Forelimb muscle (tissue), 1 donor: Measurements from ENCODE around the gene POLN. TPM values are rescaled to one million over a fixed set of nuclear protein-coding genes. Genes with fewer than 3 reads are reported as not detected.
"Not testable (repeated sequence)": the region's sequence is repeated elsewhere in the genome, so short reads cannot be mapped to it uniquely, and the experiment has no call there.

Source experiments
- DNase-seq: peaks from one replicate; pipeline ENCODE4 v3.0.0-alpha.2; 2013; ENCODE audit warnings: low read depth
- polyA plus RNA-seq: library from polyadenylated mRNA; unstranded; fragments of 120-200 nt; gene quantifications from one replicate; pipeline ENCODE4 v1.2.1, GENCODE V29; 2013; ENCODE audit not compliant: insufficient read length

POLN gene
- polyA plus RNA-seq, 1 donor: 3.0 TPM

GRCh38 chr4:2042204-2042946 is 199.5 kb downstream of the POLN start:
- DNase-seq: no peak

- peak; percentile 35 for DNase-seq
These were observed 200.4 kb downstream of the POLN start for GRCh38 chr4:2041239-2042130.

GRCh38 chr4:2040391-2041238 is 201.3 kb downstream of the POLN start:
- no peak for DNase-seq

GRCh38 chr4:2036866-2037265 is 205.1 kb downstream of the POLN start:
- no peak for DNase-seq

GRCh38 chr4:2036327-2036726 is 205.6 kb downstream of the POLN start:
- no peak for DNase-seq

GRCh38 chr4:2031161-2031560 is 210.8 kb downstream of the POLN start:
- not testable (repeated sequence) for DNase-seq

- not testable (repeated sequence) for DNase-seq
These were observed 214.8 kb downstream of the POLN start for GRCh38 chr4:2027120-2027519.

- DNase-seq: no peak
These were observed 216.1 kb downstream of the POLN start for GRCh38 chr4:2025817-2026216.

GRCh38 chr4:2024683-2025082 is 217.2 kb downstream of the POLN start:
- no peak for DNase-seq

Other genes starting within 250 kb of the POLN start
- 21.7 TPM for gene NELFA, start 233.1 kb downstream of the POLN start, polyA plus RNA-seq
- 4.3 TPM for gene NAT8L, start 182.8 kb downstream of the POLN start, polyA plus RNA-seq
- gene HAUS3, start within 50 bp of the POLN start, polyA plus RNA-seq: 12.3 TPM
- gene MXD4, start 20.0 kb upstream of the POLN start, polyA plus RNA-seq: 59.0 TPM
- gene ZFYVE28, start 176.5 kb upstream of the POLN start, polyA plus RNA-seq: 1.7 TPM
- gene CFAP99, start 176.8 kb upstream of the POLN start, polyA plus RNA-seq: 0.15 TPM
- 34.0 TPM for gene RNF4, start 227.0 kb upstream of the POLN start, polyA plus RNA-seq